T-helper 1 cell treated with Interleukin-12 subunit alpha and Interleukin-12 subunit beta and Interleukin-4 antibody, amounts not matched to agents 30 ng/mL and 1 ng/mL, for 36 hours (primary cell): ENCODE data around the gene CCPG1. TPM values are rescaled to one million over a fixed set of nuclear protein-coding genes. Genes with fewer than 3 reads are reported as not detected.
"Not testable (repeated sequence)": the region's sequence is repeated elsewhere in the genome, so short reads cannot be mapped to it uniquely, and the experiment has no call there.

Source experiments
- intact Hi-C: fragments of 100-400 bp; cut with micrococcal nuclease; formaldehyde crosslinking; loops from one replicate; pipeline ENCODE4 v1.15.1; 2024
- total RNA-seq: library from RNA; stranded (reverse); gene quantifications from 2 replicates; pipeline ENCODE4 v1.2.3, GENCODE V29; 2022

The CCPG1 gene
- total RNA-seq: 21.7 and 26.2 TPM in 2 replicates

- intact Hi-C loops: loop anchor here (1.0 to 5.0 kb wide), 13 partner anchors 27 to 835 kb away; partner anchors contain the start of genes PIGB, PIGBOS1 and RFX7
Measured at GRCh38 chr15:55408012-55408928, at the start of gene CCPG1, which contains the start of gene PIERCE2. Gene CCPG1, minus strand, starts transcription at chr15:55408359. Its CDS starts 18,935 bp downstream, at chr15:55389424. Gene PIERCE2, plus strand, starts transcription at chr15:55408495. Its CDS starts 274 bp downstream, at chr15:55408769.

GRCh38 chr15:55457401-55458022, 49.4 kb upstream of the CCPG1 start:
- intact Hi-C loops: no loop called here

GRCh38 chr15:55447030-55447394, 38.9 kb upstream of the CCPG1 start:
- intact Hi-C loops: not testable (repeated sequence)

GRCh38 chr15:55446379-55447029, 38.3 kb upstream of the CCPG1 start:
- intact Hi-C loops: not testable (repeated sequence)

- intact Hi-C loops: not testable (repeated sequence)
Measured at GRCh38 chr15:55445936-55446335, 37.8 kb upstream of the CCPG1 start.

GRCh38 chr15:55443141-55443540, 35.0 kb upstream of the CCPG1 start:
- intact Hi-C loops: not testable (repeated sequence)

GRCh38 chr15:55434989-55435825, 27.0 kb upstream of the CCPG1 start:
- intact Hi-C loops: loop anchor here (1.0 to 10.0 kb wide), 7 partner anchors 27 to 1630 kb away; partner anchors contain the start of genes CCPG1, PIERCE2, PIGB and PIGBOS1

- intact Hi-C loops: no loop called here
Measured at GRCh38 chr15:55422089-55422488, 13.9 kb upstream of the CCPG1 start.

- intact Hi-C loops: no loop called here
Measured at GRCh38 chr15:55420171-55420866, 12.2 kb upstream of the CCPG1 start.

- intact Hi-C loops: not testable (repeated sequence)
Measured at GRCh38 chr15:55417678-55418077, 9.5 kb upstream of the CCPG1 start.

- intact Hi-C loops: loop anchor here (1.0 to 5.0 kb wide), 13 partner anchors 26 to 834 kb away; partner anchors contain the start of genes PIGB, PIGBOS1 and RFX7
Measured at GRCh38 chr15:55408976-55409375, 817 bp upstream of the CCPG1 start.

- intact Hi-C loops: loop anchor here (1.0 to 5.0 kb wide), 14 partner anchors 28 to 839 kb away; partner anchors contain the start of genes PIGB, PIGBOS1 and RFX7
Measured at GRCh38 chr15:55407498-55408011, 604 bp downstream of the CCPG1 start.

GRCh38 chr15:55403531-55403930, 4.6 kb downstream of the CCPG1 start:
- intact Hi-C loops: no loop called here

GRCh38 chr15:55402707-55403106, 5.5 kb downstream of the CCPG1 start:
- intact Hi-C loops: no loop called here

GRCh38 chr15:55401786-55402246, 6.3 kb downstream of the CCPG1 start:
- intact Hi-C loops: no loop called here

GRCh38 chr15:55400050-55400449, 8.1 kb downstream of the CCPG1 start:
- intact Hi-C loops: not testable (repeated sequence)

GRCh38 chr15:55398243-55398642, 9.9 kb downstream of the CCPG1 start:
- intact Hi-C loops: no loop called here

- intact Hi-C loops: no loop called here
Measured at GRCh38 chr15:55394694-55395093, 13.5 kb downstream of the CCPG1 start.

- intact Hi-C loops: no loop called here
Measured at GRCh38 chr15:55389264-55389607, 18.9 kb downstream of the CCPG1 start.

- intact Hi-C loops: no loop called here
Measured at GRCh38 chr15:55387027-55387426, 21.1 kb downstream of the CCPG1 start.
